HEK293T (cell line): ENCODE results near the gene SLCO3A1.

Experiments
- BHLHE40 ChIP-seq: fragments of 450-650 bp; IDR thresholded peaks from 2 replicates; pipeline ENCODE4 v1.6.1; 2016; ENCODE audit warnings: mild to moderate bottlenecking, moderate library complexity, borderline replicate concordance
- FOXK2 ChIP-seq: fragments of 450-650 bp; IDR thresholded peaks from 2 replicates; pipeline ENCODE4 v1.6.1; 2016; ENCODE audit warnings: mild to moderate bottlenecking
- HDGF ChIP-seq: fragments of 450-650 bp; IDR thresholded peaks from 2 replicates; pipeline ENCODE4 v1.6.1; 2017; ENCODE audit warnings: antibody characterized with exemption, borderline replicate concordance
- NFRKB ChIP-seq: fragments of 450-650 bp; IDR thresholded peaks from 2 replicates; pipeline ENCODE4 v1.6.1; 2016; ENCODE audit warnings: mild to moderate bottlenecking, moderate library complexity
- SP1 ChIP-seq: fragments of 450-650 bp; IDR thresholded peaks from 2 replicates; pipeline ENCODE4 v1.6.1; 2017
- TARDBP ChIP-seq: fragments of 450-650 bp; IDR thresholded peaks from 2 replicates; pipeline ENCODE4 v1.6.1; 2016

- TF ChIP-seq FOXK2 (no peak), SP1 (no peak), BHLHE40 (no peak), HDGF (no peak), TARDBP (no peak), NFRKB (no peak)
Observed at GRCh38 chr15:92155934-92156333, 302.4 kb downstream of the SLCO3A1 start.
